ENCODE data around the gene HLA-F. TPM values are rescaled to one million over a fixed set of nuclear protein-coding genes. Genes with fewer than 3 reads are reported as not detected.

HLA-F gene
- total RNA-seq, 2 experiments from 2014 or later = 315 to 372 TPM

GRCh38 chr6:29739882-29740261 is 16.6 kb downstream of the HLA-F start:
- no peak for DNase-seq
- Mint-ChIP-seq H3K9me3 (peaks cover 2% of the 10 kb centered on the region), H3K4me1 (peaks cover under 1% of the 10 kb centered on the region), H3K27me3 (no peaks in the 10 kb centered on the region), H3K36me3 (ENCODE audit: low read depth) (peaks cover 10% of the 10 kb centered on the region), H3K27ac (no peak overlapping the region), H3K4me3 (no peak overlapping the region)
- POLR2A ChIA-PET = no interaction called here
- CTCF ChIA-PET = no interaction called here

- H3K4me3 Mint-ChIP-seq = no peak overlapping the region
- no peaks in the 10 kb centered on the region for H3K9me3 Mint-ChIP-seq
- H3K4me1 Mint-ChIP-seq = peaks cover 9% of the 10 kb centered on the region
- ChIA-PET POLR2A (no interaction called here), CTCF (no interaction called here)
- DNase-seq = no peak
- H3K36me3 Mint-ChIP-seq (ENCODE audit: low read depth) = peaks cover 13% of the 10 kb centered on the region
- no peaks in the 10 kb centered on the region for H3K27me3 Mint-ChIP-seq
- no peak overlapping the region for H3K27ac Mint-ChIP-seq
Observed at GRCh38 chr6:29741592-29741991, 18.4 kb downstream of the HLA-F start.

GRCh38 chr6:29742127-29742526 is 18.9 kb downstream of the HLA-F start:
- Mint-ChIP-seq H3K36me3 (ENCODE audit: low read depth) (peaks cover 17% of the 10 kb centered on the region), H3K27ac (no peak overlapping the region), H3K27me3 (no peaks in the 10 kb centered on the region), H3K4me1 (peaks cover 13% of the 10 kb centered on the region), H3K4me3 (no peak overlapping the region), H3K9me3 (no peaks in the 10 kb centered on the region)
- ChIA-PET CTCF (interaction anchor here (1.2 kb wide), 1 partner anchor 9 kb away, joined by 3 read pairs; no protein-coding TSS in a partner anchor), POLR2A (no interaction called here)
- DNase-seq = no peak

GRCh38 chr6:29743025-29743424 is 19.8 kb downstream of the HLA-F start:
- CTCF ChIA-PET = interaction anchor here (0.5 to 1.2 kb wide), 2 partner anchors 10 to 50 kb away, joined by 3 to 4 read pairs; no protein-coding TSS in a partner anchor

GRCh38 chr6:29743568-29743967 is 20.3 kb downstream of the HLA-F start:
- peaks cover 20% of the 10 kb centered on the region for H3K36me3 Mint-ChIP-seq (ENCODE audit: low read depth)
- no peak overlapping the region for H3K27ac Mint-ChIP-seq
- H3K9me3 Mint-ChIP-seq = no peaks in the 10 kb centered on the region
- H3K27me3 Mint-ChIP-seq = no peaks in the 10 kb centered on the region
- POLR2A ChIA-PET = no interaction called here
- peaks cover 25% of the 10 kb centered on the region for H3K4me1 Mint-ChIP-seq
- DNase-seq = no peak
- CTCF ChIA-PET = interaction anchor here (1.7 kb wide), 1 partner anchor 10 kb away, joined by 3 read pairs; no protein-coding TSS in a partner anchor
- no peak overlapping the region for H3K4me3 Mint-ChIP-seq

More at GRCh38 chr6:29743025-29743424, 19.8 kb downstream of the HLA-F start:
- peaks cover 21% of the 10 kb centered on the region for H3K4me1 Mint-ChIP-seq
- H3K27ac Mint-ChIP-seq = no peak overlapping the region
- peaks cover 18% of the 10 kb centered on the region for H3K36me3 Mint-ChIP-seq (ENCODE audit: low read depth)
- no peaks in the 10 kb centered on the region for H3K27me3 Mint-ChIP-seq
- POLR2A ChIA-PET = no interaction called here
- H3K9me3 Mint-ChIP-seq = no peaks in the 10 kb centered on the region
- no peak overlapping the region for H3K4me3 Mint-ChIP-seq
- DNase-seq = no peak

- POLR2A ChIA-PET = no interaction called here
- Mint-ChIP-seq H3K9me3 (no peaks in the 10 kb centered on the region), H3K27ac (no peak overlapping the region), H3K4me3 (no peak overlapping the region), H3K27me3 (no peaks in the 10 kb centered on the region), H3K4me1 (peaks cover 27% of the 10 kb centered on the region), H3K36me3 (ENCODE audit: low read depth) (peaks cover 20% of the 10 kb centered on the region)
- no peak for DNase-seq
- CTCF ChIA-PET = interaction anchor here (1.3 to 1.7 kb wide), 2 partner anchors 11 to 16 kb away, joined by 3 read pairs; no protein-coding TSS in a partner anchor
Observed at GRCh38 chr6:29744131-29744530, 20.9 kb downstream of the HLA-F start.

GRCh38 chr6:29744621-29745020 is 21.4 kb downstream of the HLA-F start:
- Mint-ChIP-seq H3K27ac (no peak overlapping the region), H3K36me3 (ENCODE audit: low read depth) (peaks cover 20% of the 10 kb centered on the region), H3K4me3 (no peak overlapping the region), H3K9me3 (no peaks in the 10 kb centered on the region), H3K27me3 (no peaks in the 10 kb centered on the region), H3K4me1 (peaks cover 32% of the 10 kb centered on the region)
- POLR2A ChIA-PET = no interaction called here
- no peak for DNase-seq
- CTCF ChIA-PET = interaction anchor here (1.0 to 1.7 kb wide), 3 partner anchors 11 to 20 kb away, joined by 3 read pairs; no protein-coding TSS in a partner anchor

- H3K4me1 Mint-ChIP-seq = peaks cover 39% of the 10 kb centered on the region
- CTCF ChIA-PET = interaction anchor here (1.0 to 1.7 kb wide), 3 partner anchors 12 to 19 kb away, joined by 3 read pairs; no protein-coding TSS in a partner anchor
Observed at GRCh38 chr6:29745386-29745785, 22.2 kb downstream of the HLA-F start.

GRCh38 chr6:29745855-29746449 is 22.7 kb downstream of the HLA-F start:
- CTCF ChIA-PET = no interaction called here
- Mint-ChIP-seq H3K36me3 (ENCODE audit: low read depth) (peaks cover 20% of the 10 kb centered on the region), H3K9me3 (no peaks in the 10 kb centered on the region), H3K4me3 (no peak overlapping the region), H3K27ac (peak overlapping the region; percentile 38), H3K27me3 (no peaks in the 10 kb centered on the region), H3K4me1 (peaks cover 44% of the 10 kb centered on the region)
- POLR2A ChIA-PET = no interaction called here
- no peak for DNase-seq

More at GRCh38 chr6:29745386-29745785, 22.2 kb downstream of the HLA-F start:
- no peak for DNase-seq
- Mint-ChIP-seq H3K27me3 (no peaks in the 10 kb centered on the region), H3K4me3 (no peak overlapping the region), H3K9me3 (no peaks in the 10 kb centered on the region), H3K27ac (no peak overlapping the region), H3K36me3 (ENCODE audit: low read depth) (peaks cover 20% of the 10 kb centered on the region)
- POLR2A ChIA-PET = no interaction called here

GRCh38 chr6:29746846-29747687 is 23.8 kb downstream of the HLA-F start:
- Mint-ChIP-seq H3K27ac (no peak overlapping the region), H3K4me1 (peaks cover 53% of the 10 kb centered on the region), H3K9me3 (no peaks in the 10 kb centered on the region), H3K27me3 (no peaks in the 10 kb centered on the region), H3K4me3 (peak overlapping the region; percentile 99), H3K36me3 (ENCODE audit: low read depth) (peaks cover 23% of the 10 kb centered on the region)
- no peak for DNase-seq
- POLR2A ChIA-PET = no interaction called here
- CTCF ChIA-PET = interaction anchor here (1.0 to 2.0 kb wide), 2 partner anchors 15 to 87 kb away, joined by 4 to 7 read pairs; no protein-coding TSS in a partner anchor

- Mint-ChIP-seq H3K27me3 (no peaks in the 10 kb centered on the region), H3K4me1 (peaks cover 55% of the 10 kb centered on the region), H3K27ac (peak overlapping the region; percentile 96), H3K9me3 (no peaks in the 10 kb centered on the region), H3K4me3 (peak overlapping the region; percentile 99), H3K36me3 (ENCODE audit: low read depth) (peaks cover 23% of the 10 kb centered on the region)
- ChIA-PET POLR2A (no interaction called here), CTCF (interaction anchor here (1.0 to 2.9 kb wide), 6 partner anchors 11 to 87 kb away, joined by 3 to 18 read pairs (median 4); no protein-coding TSS in a partner anchor)
- no peak for DNase-seq
Observed at GRCh38 chr6:29747688-29748250, 24.5 kb downstream of the HLA-F start.

GRCh38 chr6:29748391-29749307 is 25.4 kb downstream of the HLA-F start:
- ChIA-PET POLR2A (interaction anchor here (0.6 kb wide), 1 partner anchor 64 kb away, joined by 3 read pairs; no protein-coding TSS in a partner anchor), CTCF (interaction anchor here (0.7 to 2.9 kb wide), 10 partner anchors 12 to 99 kb away, joined by 3 to 18 read pairs (median 4); no protein-coding TSS in a partner anchor)
- no peaks in the 10 kb centered on the region for H3K27me3 Mint-ChIP-seq
- H3K9me3 Mint-ChIP-seq = no peaks in the 10 kb centered on the region
- H3K36me3 Mint-ChIP-seq (ENCODE audit: low read depth) = peaks cover 23% of the 10 kb centered on the region
- peaks cover 61% of the 10 kb centered on the region for H3K4me1 Mint-ChIP-seq
- H3K4me3 Mint-ChIP-seq = peak overlapping the region; percentile 99
- H3K27ac Mint-ChIP-seq = peak overlapping the region; percentile 96
- peak; percentile 88 for DNase-seq
